MCF 10A (cell line): ENCODE results near the gene ITGAE. TPM values are rescaled to one million over a fixed set of nuclear protein-coding genes. Genes with fewer than 3 reads are reported as not detected.
"Not testable (repeated sequence)": the region's sequence is repeated elsewhere in the genome, so short reads cannot be mapped to it uniquely, and the experiment has no call there.

Experiments used
- BruUV-seq: library from RNA; stranded (reverse); fragments of 400-500 nt; replicated peaks from 2 replicates; lab custom pipeline; 2021; lab: Mats Ljungman, UMichigan
- CTCF ChIA-PET: fragments of 300-600 bp; sonication (Branson Sonifier 250); formaldehyde crosslinking; extraction: SDS; loops from one replicate; lab custom pipeline; 2021; ENCODE audit warnings: antibody characterized with exemption, inconsistent platforms; lab: Yijun Ruan, JAX
- POLR2A ChIA-PET: fragments of 300-600, 350-650 bp; sonication (Branson Sonifier 250); formaldehyde crosslinking; extraction: SDS; loops from one replicate; lab custom pipeline; 2020; ENCODE audit warnings: antibody characterized with exemption, inconsistent platforms; lab: Yijun Ruan, JAX
- DNase-seq: peaks from one replicate; pipeline ENCODE4 v3.0.0-alpha.2; 2018; ENCODE audit not compliant: unreplicated experiment
- H3K27ac Mint-ChIP-seq: one replicate; pipeline ENCODE4 v1.8.0; 2022; ENCODE audit warnings: mild to moderate bottlenecking, low read depth, mixed read lengths; ENCODE audit not compliant: unreplicated experiment
- H3K27me3 Mint-ChIP-seq: one replicate; pipeline ENCODE4 v1.8.0; 2022; ENCODE audit warnings: mixed read lengths; ENCODE audit not compliant: insufficient read depth, unreplicated experiment
- H3K36me3 Mint-ChIP-seq: one replicate; pipeline ENCODE4 v1.8.0; 2022; ENCODE audit warnings: mild to moderate bottlenecking, moderate library complexity, mixed read lengths; ENCODE audit not compliant: insufficient read depth, unreplicated experiment
- H3K4me1 Mint-ChIP-seq: one replicate; pipeline ENCODE4 v1.8.0; 2022; ENCODE audit warnings: mixed read lengths; ENCODE audit not compliant: insufficient read depth, unreplicated experiment
- H3K4me3 Mint-ChIP-seq: one replicate; pipeline ENCODE4 v1.8.0; 2022; ENCODE audit warnings: mild to moderate bottlenecking, moderate library complexity, mixed read lengths; ENCODE audit not compliant: unreplicated experiment
- H3K9me3 Mint-ChIP-seq: one replicate; pipeline ENCODE4 v1.8.0; 2022; ENCODE audit warnings: mixed read lengths; ENCODE audit not compliant: unreplicated experiment
- intact Hi-C: fragments of 100-400 bp; cut with micrococcal nuclease; formaldehyde crosslinking; loops from 2 replicates; pipeline ENCODE4 v1.14.1; 2022
- total RNA-seq: library from RNA; stranded (reverse); gene quantifications from 2 replicates; pipeline ENCODE4 v1.2.3, GENCODE V29; 2022
- TF ChIP-seq, protein P1 (sequence below): fragments of 200-600 bp; IDR thresholded peaks from one replicate; pipeline ENCODE4 v1.8.0; 2022; ENCODE audit warnings: antibody characterized with exemption, mild to moderate bottlenecking; ENCODE audit not compliant: unreplicated experiment

The ITGAE gene
- total RNA-seq, 1 experiment from 2014 or later, result 26.6 TPM

DNA sequence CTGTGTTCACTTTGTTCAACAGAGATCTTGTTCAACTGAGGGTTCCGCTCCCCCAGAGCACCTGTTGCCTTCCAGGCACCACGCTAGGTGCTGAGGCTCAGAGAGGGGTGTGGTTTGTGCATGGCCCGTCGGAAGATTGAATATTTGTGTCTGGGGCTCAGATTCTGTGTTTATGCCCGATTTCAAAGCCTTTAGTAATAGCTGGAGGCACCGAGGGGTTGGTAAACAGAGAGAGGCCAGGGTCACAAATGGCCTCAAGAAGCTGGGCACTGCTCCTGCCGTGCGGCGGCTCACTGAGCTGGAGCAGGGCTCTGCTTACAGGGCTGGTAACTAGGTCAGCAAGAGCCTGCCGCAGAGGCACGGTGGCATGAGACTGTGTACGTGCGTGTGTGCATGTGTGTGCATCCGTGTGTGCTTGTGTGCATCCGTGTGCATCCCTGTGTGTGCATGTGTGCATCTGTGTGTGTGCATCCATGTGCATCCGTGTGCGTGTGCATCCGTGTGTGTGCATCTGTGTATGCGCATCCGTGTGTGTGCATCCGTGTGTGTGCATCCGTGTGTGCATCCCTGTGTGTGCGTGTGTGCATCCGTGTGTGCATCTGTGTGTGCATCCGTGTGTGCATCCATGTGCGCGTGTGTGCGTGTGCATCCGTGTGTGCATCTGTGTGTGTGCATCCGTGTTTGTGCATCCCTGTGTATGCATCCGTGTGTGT lies 5.4 kb downstream of the ITGAE start:
- no peak for DNase-seq
- TF ChIP-seq, protein P1, sequence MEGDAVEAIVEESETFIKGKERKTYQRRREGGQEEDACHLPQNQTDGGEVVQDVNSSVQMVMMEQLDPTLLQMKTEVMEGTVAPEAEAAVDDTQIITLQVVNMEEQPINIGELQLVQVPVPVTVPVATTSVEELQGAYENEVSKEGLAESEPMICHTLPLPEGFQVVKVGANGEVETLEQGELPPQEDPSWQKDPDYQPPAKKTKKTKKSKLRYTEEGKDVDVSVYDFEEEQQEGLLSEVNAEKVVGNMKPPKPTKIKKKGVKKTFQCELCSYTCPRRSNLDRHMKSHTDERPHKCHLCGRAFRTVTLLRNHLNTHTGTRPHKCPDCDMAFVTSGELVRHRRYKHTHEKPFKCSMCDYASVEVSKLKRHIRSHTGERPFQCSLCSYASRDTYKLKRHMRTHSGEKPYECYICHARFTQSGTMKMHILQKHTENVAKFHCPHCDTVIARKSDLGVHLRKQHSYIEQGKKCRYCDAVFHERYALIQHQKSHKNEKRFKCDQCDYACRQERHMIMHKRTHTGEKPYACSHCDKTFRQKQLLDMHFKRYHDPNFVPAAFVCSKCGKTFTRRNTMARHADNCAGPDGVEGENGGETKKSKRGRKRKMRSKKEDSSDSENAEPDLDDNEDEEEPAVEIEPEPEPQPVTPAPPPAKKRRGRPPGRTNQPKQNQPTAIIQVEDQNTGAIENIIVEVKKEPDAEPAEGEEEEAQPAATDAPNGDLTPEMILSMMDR, result no peak
- H3K9me3 Mint-ChIP-seq, result no peaks in the 10 kb centered on the region
- ChIA-PET CTCF (interaction anchor here (1.2 to 1.3 kb wide), 2 partner anchors 57 to 58 kb away, joined by 3 to 4 read pairs; no protein-coding TSS in a partner anchor), POLR2A (interaction anchor here (0.6 kb wide), 1 partner anchor 1032 kb away, joined by 3 read pairs; no protein-coding TSS in a partner anchor)
- no peak overlapping the region for H3K27ac Mint-ChIP-seq
- no peak overlapping the region for H3K4me3 Mint-ChIP-seq
- H3K27me3 Mint-ChIP-seq, result no peaks in the 10 kb centered on the region
- no TSS peak for BruUV-seq
- intact Hi-C loops, result no loop called here
- no peaks in the 10 kb centered on the region for H3K36me3 Mint-ChIP-seq
- H3K4me1 Mint-ChIP-seq, result peaks cover 6% of the 10 kb centered on the region

DNA sequence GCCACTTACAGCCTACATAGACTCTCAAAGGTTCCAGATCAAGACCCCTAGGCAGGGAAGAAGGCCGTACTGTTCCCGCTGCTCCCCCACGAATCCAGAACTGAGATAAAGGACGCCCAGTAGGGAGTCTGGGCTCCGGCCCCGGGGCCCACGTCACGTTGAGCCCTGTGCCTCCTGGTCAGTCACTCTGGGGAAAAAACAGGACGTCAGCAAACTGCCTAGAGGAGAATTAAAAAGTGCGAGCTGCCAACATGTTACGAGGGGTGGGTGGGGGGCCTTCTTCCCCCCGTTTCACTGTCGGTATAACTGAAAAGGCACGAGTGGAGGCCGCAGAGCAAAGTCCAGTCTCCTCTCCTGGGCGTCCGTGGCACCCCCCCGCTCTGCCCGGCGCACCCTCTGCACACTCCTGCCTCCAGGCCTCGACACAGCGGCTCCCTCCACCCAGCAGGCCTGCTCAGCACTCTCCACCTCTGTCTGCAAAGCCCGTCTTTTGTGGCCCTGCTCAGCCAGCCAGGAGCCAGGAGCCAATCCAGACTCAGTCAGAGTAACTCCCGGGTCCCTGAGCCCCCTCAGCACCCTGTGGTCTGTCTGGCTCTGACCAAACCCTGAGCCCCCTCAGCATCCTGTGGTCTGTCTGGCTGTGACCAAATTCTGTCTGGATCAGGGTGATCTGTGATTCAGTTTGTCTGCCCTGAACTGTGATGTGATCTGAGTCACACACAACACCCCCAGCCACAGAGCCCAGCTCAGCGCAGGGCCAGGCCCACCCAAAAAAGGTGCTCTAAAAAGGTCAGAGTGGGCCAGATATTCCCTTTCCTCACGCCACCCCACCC lies 6.2 kb downstream of the ITGAE start:
- POLR2A ChIA-PET, result no interaction called here
- H3K36me3 Mint-ChIP-seq, result no peaks in the 10 kb centered on the region
- H3K27me3 Mint-ChIP-seq, result no peaks in the 10 kb centered on the region
- intact Hi-C loops, result no loop called here
- BruUV-seq, result no TSS peak
- no peak overlapping the region for H3K27ac Mint-ChIP-seq
- TF ChIP-seq, protein P1, result no peak
- CTCF ChIA-PET, result no interaction called here
- no peak overlapping the region for H3K4me3 Mint-ChIP-seq
- DNase-seq, result no peak
- peaks cover 6% of the 10 kb centered on the region for H3K4me1 Mint-ChIP-seq
- no peaks in the 10 kb centered on the region for H3K9me3 Mint-ChIP-seq

DNA sequence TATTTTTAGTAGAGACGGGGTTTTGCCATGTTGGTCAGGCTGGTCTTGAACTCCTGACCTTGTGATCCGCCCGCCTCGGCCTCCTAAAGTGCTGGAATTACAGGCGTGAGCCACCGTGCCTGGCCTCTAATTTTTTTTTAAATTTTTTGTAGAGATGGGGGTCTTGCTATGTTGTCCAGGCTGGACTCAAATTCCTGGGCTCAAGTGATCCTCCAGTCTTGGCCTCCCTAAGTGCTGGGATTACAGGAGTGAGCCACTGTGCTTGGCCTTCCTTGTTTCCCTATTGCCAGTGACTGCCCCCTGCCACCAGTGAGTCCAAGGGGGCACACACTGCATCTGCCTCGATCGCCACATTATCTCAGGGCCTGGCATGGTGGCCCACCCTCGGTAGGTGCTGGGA lies 6.8 kb downstream of the ITGAE start:
- H3K36me3 Mint-ChIP-seq, H3K27ac Mint-ChIP-seq, intact Hi-C loops, CTCF ChIA-PET, DNase-seq, H3K4me1 Mint-ChIP-seq, H3K4me3 Mint-ChIP-seq, BruUV-seq, H3K27me3 Mint-ChIP-seq, POLR2A ChIA-PET, H3K9me3 Mint-ChIP-seq: not testable (repeated sequence)

DNA sequence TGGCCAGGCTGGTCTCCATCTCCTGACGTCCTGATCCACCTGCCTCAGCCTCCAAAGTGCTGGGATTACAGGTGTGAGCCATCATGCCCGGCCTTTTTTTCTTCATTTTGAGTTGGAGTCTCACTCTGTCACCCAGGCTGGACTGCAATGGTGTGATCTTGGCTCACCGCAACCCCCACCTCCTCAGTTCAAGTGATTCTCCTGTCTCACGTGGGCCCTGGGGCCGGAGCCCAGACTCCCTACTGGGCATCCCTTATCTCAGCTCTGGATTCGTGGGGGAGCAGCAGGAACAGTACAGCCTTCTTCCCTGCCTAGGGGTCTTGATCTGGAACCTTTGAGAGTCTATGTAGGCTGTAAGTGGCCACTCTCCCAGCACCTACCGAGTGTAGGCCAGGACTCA lies 7.7 kb downstream of the ITGAE start:
- H3K4me1 Mint-ChIP-seq, H3K9me3 Mint-ChIP-seq, H3K27ac Mint-ChIP-seq, H3K4me3 Mint-ChIP-seq, intact Hi-C loops, BruUV-seq, POLR2A ChIA-PET, H3K36me3 Mint-ChIP-seq, H3K27me3 Mint-ChIP-seq, DNase-seq: not testable (repeated sequence)
- CTCF ChIA-PET, result interaction anchor here (0.5 to 0.9 kb wide), 2 partner anchors 56 to 60 kb away, joined by 3 to 4 read pairs; no protein-coding TSS in a partner anchor

DNA sequence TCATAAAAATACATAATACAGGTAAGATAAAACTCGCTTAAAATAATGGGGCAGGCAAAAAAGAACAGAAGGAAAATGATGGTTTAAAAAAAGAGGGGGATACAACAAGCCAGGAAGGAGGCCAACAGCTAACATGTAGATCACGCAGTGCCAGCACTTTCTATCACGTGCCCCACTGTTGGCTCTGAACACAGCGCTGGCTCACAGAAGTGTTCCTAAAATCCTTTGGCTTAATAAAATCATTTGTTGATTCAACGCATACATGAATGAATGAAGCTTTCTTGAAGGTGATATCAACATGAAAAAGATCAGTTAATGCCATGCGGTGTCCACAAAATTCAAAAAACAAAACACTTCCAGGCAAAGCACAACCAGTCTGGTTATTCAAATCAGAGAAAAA lies 8.5 kb downstream of the ITGAE start:
- no peak overlapping the region for H3K4me3 Mint-ChIP-seq
- TF ChIP-seq, protein P1, result no peak
- intact Hi-C loops, result no loop called here
- H3K36me3 Mint-ChIP-seq, result no peaks in the 10 kb centered on the region
- H3K27ac Mint-ChIP-seq, result no peak overlapping the region
- BruUV-seq, result no TSS peak
- ChIA-PET CTCF (interaction anchor here (0.7 kb wide), 1 partner anchor 128 kb away, joined by 3 read pairs; no protein-coding TSS in a partner anchor), POLR2A (no interaction called here)
- H3K4me1 Mint-ChIP-seq, result peaks cover 6% of the 10 kb centered on the region
- DNase-seq, result no peak
- H3K9me3 Mint-ChIP-seq, result no peaks in the 10 kb centered on the region
- H3K27me3 Mint-ChIP-seq, result no peaks in the 10 kb centered on the region
